Measurements from ENCODE around the gene OR52E4. TPM values are rescaled to one million over a fixed set of nuclear protein-coding genes. Genes with fewer than 3 reads are reported as not detected.

OR52E4 gene
- total RNA-seq, result not detected in 2 replicates

DNA sequence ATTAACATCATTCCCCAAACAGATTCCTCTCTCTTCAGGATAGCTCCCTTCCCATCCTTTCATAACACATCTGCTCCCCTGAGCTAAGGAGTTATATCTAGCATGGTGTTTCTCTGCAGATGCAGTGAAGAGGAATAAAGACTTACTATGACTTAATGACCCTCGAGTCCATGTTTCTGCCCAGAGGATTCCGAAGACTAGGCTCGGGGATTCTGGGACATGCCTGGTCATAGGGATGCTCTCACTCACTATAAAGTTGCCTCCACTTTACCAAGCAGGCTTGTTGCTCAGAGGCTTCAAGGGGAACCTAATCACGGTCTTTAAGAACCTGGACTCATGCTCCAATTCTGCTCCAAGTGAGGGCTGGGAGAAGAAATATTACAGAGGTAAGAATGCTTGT, at the start of gene OR52E4:
Gene OR52E4 (plus strand): TSS at position 301 of the 400 bp plus-strand sequence. CDS start 3,664 bp downstream, outside the sequence.

DNA sequence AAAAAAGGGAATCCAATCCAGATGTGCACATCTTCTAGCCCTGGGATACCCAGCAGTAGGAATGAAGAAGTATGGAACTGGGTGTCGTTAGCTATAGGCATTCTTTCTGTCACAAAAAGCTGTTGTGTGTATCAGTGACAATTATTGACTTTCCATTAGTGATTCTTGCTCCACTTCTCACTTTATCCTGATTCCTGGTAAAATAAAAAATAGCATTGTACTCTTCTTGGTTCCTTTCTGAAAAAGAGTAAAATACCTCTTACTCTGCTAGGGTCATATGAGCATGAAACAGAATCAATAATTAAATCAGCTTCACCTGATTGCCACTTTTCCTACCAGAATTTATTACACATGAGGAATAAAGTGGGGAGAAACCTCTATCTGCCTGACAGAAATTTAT, 38.6 kb upstream of the OR52E4 start, which contains the start of gene OR52E6:
Gene OR52E6 (minus strand): TSS at position 101 of the 400 bp plus-strand sequence. CDS start 0 bp downstream, at position 101.

DNA sequence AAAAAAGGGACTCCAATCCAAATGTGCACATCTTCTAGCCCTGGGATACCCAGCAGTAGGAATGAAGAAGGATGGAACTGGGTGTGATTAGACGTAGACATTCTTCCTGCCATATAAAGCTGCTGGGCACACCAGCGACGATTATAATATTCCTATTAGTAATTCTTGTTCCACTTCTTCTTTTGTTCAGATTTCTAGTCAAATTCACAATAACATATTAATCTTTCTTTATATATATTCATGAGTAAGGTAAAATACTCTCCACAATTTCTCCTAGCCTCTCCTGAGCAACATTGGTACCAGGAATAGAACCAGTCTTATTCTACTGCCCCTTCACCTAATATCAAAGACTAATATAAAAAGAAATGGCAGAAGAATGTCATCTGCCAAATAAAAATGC, 22.8 kb upstream of the OR52E4 start, which contains the start of gene OR52E8:
Gene OR52E8 (minus strand): TSS at position 101 of the 400 bp plus-strand sequence. CDS start 0 bp downstream, at position 101.

DNA sequence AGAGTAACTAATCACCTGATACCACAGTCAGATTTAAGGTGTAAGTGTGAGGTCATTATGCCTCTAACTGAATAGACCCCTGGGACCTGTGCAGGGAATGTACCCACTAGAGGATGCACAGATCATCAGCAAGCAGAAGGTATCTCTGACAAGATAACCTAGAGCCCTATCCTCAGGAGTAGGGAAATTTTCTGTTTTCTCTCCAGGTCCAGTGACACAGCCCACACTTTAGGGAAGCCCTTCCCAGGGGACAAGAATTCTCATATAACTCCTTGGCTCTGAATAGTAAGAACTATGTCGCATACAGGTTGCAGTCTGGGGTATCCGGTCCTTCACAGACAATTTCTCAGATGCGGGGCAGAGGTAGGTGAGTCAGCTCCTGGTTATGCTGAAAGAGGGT, 12.5 kb downstream of the OR52E4 start, which contains the start of gene OR52E5:
Gene OR52E5 (plus strand): TSS at position 301 of the 400 bp plus-strand sequence. CDS start 7,569 bp downstream, outside the sequence.

Other genes starting within 250 kb of the OR52E4 start
- 31.6 and 35.8 TPM in 2 replicates for gene TRIM5, start 195.6 kb upstream of the OR52E4 start, total RNA-seq
- gene TRIM22, start 190.8 kb upstream of the OR52E4 start, total RNA-seq, result 39.1 and 76.3 TPM in 2 replicates
- under 0.01 TPM in 1 of 2 replicates, not detected in the other for gene OR56B1, start 144.2 kb upstream of the OR52E4 start, total RNA-seq
- not detected in 2 replicates for gene OR52N4, start 126.4 kb upstream of the OR52E4 start, total RNA-seq
- not detected in 2 replicates for gene OR52N5, start 97.3 kb upstream of the OR52E4 start, total RNA-seq
- not detected in 2 replicates for gene OR52N1, start 89.4 kb upstream of the OR52E4 start, total RNA-seq
- not detected in 2 replicates for gene OR52N2, start 71.7 kb upstream of the OR52E4 start, total RNA-seq
- not detected in 2 replicates for gene OR52E6, start 38.7 kb upstream of the OR52E4 start, total RNA-seq
- gene OR52E8, start 22.9 kb upstream of the OR52E4 start, total RNA-seq, result not detected in 2 replicates
- gene OR52E5, start 12.6 kb downstream of the OR52E4 start, total RNA-seq, result not detected in 2 replicates
- gene OR56A3, start 61.6 kb downstream of the OR52E4 start, total RNA-seq, result not detected in 2 replicates
- gene OR56A5, start 87.9 kb downstream of the OR52E4 start, total RNA-seq, result not detected in 2 replicates
- gene OR52L1, start 106.4 kb downstream of the OR52E4 start, total RNA-seq, result not detected in 2 replicates
- not detected in 2 replicates for gene OR56A4, start 126.3 kb downstream of the OR52E4 start, total RNA-seq
- gene OR56A1, start 150.1 kb downstream of the OR52E4 start, total RNA-seq, result not detected in 2 replicates
- gene OR56B4, start 227.1 kb downstream of the OR52E4 start, total RNA-seq, result not detected in 2 replicates